Mesenteric fat pad (tissue), 1 donor: ENCODE measurements around the gene BDKRB2. TPM values are rescaled to one million over a fixed set of nuclear protein-coding genes. Genes with fewer than 3 reads are reported as not detected.

ENCODE experiments used
- DNase-seq: peaks from one replicate; pipeline ENCODE4 v3.0.0-alpha.2; 2020; ENCODE audit warnings: low spot score
- total RNA-seq: library from RNA; stranded (reverse); fragmentation: NEBNext Ultra II Directional; extraction: Animal tissue kit (Norgen Biotek cat#: 25700); gene quantifications from one replicate; pipeline ENCODE4 v1.2.1, GENCODE V29; 2021
- donor health status: DM: yes; HTN: yes; CAD: no.

BDKRB2 gene
- total RNA-seq, 1 donor from 2014 or later, result 11.4 TPM

DNA sequence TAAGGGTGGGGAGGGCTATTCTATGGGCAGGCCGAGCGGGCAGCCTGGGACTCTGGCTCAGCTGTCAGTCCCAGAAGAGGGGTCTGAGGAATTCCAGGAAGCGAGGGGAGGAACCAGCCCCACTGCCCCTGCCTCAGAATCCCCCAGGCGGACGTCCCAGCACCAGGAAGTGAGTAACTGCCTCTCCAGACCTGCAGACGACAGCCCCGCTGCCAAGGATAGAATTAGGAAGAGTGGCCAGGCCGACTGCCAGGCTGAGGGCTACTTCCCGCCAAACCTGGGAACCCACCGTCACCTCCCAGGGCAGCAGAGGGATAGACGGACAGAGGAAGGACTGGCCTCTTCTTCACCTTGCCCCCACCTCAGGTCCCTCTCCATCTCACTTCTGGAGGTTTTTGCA lies 6.7 kb upstream of the BDKRB2 start:
- no peak for DNase-seq

DNA sequence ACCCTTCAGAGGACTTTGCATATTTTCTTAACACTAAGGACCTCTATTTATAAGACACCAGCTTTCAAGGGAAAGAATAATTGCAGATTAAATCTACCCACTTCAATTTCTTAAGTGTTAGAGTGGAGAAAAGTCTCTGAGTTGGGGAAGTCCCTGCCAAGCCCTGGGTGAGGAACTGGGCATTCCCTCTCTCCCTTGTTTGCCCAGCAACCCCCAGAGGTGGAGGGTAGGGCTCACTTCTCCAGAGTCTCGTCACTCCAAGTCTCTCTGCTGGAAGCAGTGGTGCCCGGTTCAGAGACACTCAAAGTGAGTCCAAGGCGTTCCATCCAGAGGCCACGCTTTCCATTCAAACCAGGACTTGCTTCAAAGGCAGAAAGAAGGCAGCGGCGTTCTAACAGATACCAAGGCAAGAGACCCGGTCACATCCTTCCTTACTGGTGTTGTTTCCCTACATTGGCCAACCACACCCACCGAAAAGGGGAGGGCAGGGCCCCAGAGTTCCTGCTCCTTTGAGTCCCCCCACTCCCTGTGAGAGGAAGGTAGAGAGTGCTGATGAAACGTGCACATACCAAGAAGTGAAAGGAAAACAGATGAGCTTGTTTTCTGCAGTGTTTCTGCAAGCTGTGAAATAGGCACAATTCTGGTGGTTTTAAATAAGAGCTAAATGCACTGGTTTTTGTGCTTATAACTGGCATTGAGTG lies 6.1 kb upstream of the BDKRB2 start:
- no peak for DNase-seq

DNA sequence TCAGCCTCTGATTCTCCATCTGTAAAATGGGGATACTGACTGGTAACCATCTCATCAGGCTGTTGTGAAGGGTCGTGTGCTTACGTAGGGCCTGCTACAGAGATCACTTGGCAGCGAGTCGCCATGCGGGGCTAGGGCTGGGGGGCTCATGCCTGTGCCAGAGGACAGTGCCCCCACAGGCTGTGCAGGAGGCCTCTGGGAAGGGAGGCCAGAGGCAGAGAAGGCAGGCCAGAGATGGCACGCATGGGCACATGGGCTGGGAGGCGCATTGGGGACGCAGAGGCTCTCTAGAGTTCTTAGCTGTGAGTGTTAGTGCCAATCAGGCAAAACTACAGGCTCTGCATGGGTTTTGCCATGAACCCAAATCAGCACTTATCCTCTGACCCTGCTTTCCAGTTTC lies 3.5 kb upstream of the BDKRB2 start:
- no peak for DNase-seq

DNA sequence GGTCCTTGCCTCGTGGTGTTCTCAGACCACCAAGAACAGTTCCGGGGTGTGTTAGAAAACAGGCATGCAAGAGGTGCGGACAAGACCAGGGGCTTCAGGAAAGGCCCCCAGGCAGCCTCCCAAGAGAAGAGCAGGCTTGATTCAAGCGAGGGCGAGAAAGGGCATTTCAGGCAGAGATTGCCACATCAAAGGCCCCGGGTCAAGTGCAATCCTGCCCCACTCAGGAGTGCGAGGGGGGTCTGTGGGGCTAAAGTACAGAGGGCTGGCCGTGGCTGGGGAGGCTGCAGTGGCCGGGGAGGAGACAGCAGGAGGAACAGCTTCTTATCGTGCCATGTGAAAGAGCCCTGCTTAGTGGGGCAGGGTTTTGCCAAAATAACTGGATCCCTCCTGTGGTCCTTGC lies 2.7 kb upstream of the BDKRB2 start:
- no peak for DNase-seq

DNA sequence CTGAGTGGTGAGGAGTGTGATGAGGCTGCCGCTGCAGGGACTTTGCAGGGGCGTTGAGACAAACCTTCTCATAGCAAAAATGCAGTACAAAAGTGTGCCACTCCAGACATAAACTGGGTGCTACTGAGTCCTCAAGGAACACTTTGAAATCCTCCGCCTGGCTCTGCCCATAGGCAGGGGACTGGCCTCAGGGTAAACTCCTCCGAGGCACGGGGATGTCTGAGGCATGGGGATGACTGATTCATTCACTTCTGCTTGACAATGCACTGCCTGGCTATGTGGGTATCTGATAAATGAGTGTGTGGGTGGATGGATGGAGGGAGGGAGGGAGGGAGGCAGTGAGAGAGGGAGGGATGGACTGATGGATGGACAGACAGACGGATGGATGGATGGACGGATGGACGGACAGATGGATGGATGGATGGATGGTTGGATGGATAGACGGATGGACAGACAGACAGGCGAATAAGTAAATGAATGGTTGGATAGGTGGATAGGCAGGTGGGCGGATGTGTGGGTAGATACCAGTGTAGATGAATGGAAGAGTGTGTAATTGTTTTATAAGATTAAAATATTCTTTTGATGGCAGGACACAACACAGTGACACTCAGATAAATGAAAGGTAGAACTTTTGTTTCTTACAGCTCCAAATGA lies 2.1 kb upstream of the BDKRB2 start:
- DNase-seq, result no peak

DNA sequence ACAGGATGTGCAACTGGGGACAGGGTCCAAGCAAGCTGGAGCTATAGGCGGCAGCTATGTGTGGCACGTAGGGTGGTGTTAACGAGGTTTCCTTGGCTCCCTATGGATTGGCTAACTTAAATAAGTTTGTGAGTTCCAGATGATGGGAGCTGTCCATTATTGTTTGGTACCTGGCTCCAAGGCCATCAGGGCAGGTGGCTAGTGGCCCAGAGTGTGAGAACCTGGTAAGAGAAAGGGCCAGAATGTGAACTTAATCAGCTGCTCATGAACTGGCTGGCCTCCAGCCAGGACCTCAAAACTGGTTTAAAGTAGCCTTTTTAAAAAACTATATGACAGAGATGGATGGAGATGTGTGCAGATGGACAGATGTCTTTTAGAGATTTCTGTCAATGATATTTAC lies 1.5 kb upstream of the BDKRB2 start:
- no peak for DNase-seq

DNA sequence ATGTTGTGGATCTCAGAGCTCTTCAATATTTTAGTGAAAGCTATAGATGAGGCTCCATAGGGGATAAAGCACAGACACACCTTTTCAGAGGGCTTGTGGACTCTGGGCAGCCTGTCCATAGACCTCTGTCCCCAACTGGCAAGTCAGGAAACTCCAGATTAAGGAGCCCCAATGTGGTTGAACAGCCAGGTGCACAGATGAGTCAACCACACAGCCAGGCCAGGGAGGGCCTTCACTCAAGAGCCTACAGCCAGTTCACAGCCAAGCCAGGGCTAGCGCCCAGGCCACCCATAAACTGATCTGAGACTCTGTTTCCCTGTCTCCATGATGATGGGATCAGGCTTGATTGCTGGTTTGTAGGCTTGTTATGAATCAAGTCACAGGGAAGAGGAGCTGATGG lies 1.0 kb upstream of the BDKRB2 start:
- no peak for DNase-seq

DNA sequence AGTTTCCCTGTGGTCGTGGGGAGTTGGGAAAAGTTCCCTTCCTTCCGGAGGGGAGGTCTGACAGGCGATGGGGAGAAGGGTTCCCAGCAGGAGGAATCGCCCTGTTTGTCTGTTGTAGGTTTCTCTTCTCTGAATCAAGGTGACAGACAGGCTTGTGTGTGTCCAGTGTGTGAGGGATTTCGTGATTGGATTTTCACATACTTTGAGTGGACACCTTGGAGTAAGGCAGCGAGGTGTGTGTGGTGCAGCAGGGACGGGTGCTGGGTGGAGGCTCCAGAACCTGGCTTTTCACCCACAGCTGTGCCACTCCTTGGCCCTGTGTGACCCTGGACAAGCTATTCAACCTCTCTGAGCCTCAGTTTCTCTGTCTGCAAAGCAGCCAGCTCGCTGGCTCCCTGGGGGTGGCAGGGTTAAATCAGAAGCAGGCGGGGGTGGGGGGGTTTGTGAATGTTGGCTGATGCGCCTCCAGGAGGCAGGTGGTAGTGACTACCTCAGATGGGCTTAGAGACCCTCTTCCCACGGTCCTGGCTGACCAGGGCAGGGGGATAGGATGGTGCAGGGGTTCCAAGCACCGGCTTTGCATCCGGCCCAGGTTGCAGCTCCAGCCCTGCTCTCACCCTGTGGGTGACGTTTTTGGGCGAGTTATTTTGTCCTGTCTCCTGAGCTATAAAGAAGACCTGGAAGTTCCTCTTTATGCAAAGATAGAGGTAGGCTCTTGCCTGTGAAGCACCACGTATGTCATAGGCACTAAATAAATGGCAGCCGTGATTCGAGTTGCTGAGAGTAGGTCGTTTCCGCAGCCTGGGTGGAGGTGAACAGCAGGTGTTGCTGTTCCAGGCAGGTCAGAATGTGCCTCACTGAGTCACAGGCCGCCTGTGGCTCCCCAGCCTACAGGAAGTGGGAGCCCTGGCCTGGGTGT lies 679 bp downstream of the BDKRB2 start:
- DNase-seq, result no peak

DNA sequence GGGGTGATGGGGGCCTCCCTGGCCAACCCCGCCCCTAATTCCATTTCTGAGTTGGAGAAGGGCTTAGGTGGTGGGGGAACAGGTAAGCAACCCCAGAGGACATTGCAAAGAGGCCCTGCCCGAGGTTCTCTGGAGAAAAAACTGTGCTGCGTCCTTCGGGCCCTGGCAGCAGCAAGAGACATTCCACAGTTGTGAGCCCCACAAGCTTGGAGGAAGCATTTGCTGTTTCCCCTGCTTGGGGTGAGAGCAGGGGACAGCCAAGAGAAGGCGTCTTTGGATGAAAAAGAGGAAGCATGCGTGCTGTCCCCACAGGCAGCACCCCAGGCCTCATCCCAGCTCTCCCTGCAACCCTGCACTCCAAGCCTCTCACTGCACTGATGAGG lies 1.3 kb downstream of the BDKRB2 start:
- DNase-seq, result no peak

DNA sequence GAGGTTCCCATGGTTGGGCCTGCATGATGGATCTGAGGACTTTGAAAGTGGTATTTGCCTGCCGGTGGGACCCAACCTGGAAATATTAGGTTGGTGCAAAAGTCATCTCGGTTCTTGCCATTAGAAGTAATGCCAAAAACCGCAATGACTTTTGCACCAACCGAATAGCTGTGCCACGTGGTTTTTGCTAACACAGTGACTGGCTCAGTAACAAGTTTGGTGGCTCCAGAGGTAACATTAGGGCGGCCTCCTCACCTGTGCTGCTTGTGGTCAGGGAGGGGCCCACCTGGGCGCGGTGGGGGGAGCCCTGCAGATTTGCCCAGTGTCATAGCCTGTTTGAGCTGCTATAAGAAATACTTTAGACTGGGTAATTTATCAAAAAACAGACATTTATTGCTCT lies 1.8 kb downstream of the BDKRB2 start:
- no peak for DNase-seq

DNA sequence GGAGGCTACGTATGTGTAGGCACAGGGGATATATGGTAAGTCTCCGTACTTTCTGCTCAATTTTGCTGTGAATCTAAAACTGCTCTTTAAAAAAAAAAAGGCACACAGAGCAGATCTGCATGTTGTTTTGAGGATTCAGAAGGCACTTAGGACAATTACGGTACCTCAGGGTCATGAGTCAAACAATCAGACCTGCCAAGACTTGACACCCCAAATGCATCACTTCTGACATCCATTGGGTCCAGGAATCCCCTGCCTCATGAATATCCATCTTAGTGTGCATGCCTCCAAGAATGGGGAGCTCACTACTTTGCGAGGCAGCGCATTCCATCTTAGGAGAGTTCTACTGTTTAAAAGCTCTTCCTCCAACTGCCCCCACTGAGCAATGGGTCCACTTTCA lies 3.0 kb downstream of the BDKRB2 start:
- DNase-seq, result no peak

DNA sequence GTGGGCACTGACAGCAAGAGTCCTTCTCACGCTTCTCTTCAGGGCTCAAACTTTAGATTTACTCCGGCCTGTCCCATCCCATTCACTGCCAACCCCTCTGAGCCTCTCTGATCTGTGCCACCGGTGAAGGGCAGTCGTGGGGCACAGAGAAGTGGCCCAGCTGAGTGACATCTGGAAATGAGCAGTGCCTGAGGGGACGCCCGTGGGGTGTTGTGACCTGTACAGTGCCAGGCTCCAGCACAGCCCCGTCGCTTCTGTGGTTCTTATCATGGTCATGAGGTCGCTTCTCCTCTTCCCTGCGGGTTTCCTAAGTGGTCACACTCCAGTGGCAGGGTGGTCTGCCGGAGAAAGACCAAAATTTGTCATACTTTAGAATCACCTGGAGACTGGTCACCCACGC lies 4.1 kb downstream of the BDKRB2 start:
- DNase-seq, result no peak

DNA sequence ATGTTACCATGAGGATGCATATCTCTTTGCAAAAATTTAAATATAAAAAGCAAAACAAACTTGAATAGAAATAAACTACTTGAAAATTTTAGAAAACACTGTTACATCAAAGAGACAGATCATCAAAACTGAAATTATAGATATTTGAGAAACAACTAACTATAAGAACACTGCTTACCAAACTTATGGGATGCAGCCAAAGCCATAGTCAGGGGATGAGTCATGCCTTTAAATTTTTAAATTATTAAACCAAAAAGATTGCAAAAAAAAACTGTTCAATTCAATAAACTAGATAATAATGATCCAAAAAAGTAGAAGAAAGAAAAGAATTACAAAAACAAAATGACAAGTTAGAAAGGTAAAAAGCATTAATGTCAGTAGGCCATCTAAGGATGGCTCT lies 7.5 kb downstream of the BDKRB2 start:
- no peak for DNase-seq

DNA sequence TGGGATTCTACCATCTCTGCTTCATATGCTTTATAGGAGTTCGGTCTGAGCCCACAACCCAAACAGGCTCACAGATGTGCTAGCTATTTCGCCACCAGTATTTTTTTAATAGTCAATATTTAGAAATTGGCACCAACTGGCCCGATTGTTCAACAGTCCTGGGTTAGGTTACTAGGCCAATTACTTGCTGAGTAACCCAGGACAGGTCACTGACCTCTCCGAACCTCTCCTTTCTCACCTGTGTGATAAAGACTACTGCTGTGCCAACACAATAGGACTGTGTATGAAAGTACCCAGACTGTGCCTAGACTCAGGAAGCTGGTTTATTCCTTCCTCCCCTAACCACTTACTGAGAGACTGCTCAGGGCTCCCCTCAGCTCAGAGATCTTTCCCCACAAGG lies 8.3 kb downstream of the BDKRB2 start:
- DNase-seq, result no peak

DNA sequence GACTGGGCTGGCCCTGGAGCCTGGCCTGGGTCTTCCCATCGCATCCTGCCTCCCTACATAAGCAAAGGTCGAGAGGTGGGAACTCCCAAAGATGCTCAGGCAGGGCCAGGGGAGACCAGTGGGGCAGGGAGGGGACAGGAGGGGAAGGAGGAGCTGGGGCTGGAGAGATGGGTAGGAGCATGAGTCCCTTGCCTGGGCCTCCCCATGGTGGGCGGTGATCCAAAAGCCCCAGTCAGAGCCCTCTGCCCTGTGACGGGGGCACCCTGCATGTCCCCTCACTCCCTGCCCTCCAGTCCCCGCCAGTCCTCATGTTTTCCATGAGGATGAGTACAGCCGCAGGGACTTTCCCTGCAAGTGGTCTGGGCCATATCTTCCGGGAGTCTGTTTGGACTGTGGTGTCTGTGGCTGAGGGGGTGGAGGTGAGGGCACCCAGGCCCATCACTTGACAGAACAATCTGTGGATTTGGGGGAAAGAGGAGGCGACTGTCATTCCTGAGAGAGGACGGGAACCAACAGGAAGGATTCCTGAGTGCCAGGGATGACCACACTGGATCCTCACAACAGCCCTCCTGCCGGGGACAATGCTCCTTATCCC lies 9.3 kb downstream of the BDKRB2 start:
- no peak for DNase-seq

DNA sequence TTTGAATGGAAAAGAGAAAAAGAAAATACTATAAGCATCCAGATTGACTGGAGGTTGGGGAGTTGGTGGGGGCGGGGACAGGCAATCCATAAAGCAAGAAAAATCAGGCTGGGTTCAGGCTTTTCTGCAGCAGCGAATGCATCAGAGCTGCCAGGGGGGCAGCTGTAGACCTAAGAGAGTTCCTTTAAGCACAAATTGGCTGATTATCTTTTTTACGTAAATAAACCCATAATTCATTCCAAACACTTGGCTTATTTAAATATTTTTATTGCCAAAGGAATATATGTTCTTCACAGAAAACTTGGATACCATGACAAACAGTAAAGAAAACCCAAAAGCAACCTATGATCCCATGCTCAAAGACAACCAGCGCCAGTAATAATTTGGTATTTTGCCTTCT lies 10.2 kb downstream of the BDKRB2 start:
- no peak for DNase-seq

DNA sequence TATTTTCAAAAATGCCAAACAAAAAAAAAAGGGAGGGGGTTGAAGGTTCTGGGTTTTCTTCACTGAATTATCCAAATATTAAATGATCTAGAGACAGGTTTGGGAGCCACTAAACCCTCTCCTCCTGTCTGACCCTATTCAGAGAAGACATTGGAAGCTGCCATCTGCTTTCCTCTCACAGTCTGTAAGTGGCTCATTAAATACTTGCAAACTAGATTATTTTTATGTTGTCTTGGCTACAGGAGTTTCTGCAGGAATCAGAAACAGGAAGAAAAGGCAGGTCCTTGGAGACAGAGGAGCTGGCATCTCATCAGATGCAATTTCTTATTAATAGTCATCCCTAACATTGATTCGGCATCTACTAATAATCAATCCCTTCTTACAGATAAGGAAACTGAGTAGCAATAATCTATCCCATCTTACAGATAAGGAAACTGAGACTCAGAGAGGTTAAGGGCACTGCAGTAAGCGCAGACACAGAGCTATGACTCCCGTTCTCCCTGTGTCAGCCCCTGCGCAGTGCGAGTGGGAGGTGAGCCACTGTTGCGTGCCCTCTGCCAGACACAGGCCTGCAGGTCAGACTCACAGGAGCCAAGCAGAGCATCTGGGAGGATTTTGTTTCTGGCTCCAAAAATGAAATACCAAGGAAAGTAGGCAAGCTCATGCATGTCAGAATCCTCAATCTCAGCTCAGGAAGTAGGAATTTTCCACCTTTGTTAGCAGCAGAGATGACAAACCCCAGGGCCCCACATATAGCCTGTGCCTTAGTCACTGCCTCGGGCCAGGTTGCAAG lies 11.0 kb downstream of the BDKRB2 start:
- no peak for DNase-seq

DNA sequence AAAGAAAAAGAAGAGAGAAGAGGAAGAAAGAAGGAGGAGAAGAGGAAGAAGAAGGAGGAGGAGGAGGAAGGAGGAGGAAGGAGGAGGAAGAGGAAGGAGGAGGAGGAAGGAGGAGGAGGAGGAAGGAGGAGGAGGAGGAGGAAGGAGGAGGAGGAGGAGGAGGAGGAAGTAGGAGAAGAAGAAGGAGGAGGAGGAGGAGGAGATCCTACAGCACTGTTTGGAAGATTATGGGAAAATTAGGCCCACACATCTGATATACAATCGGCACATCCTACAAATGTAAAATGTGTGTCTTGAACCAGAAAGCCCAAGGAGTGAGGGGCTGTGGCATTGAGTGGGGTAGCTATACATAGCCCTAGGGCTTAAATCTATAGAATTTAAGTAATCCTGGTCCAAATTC lies 12.0 kb downstream of the BDKRB2 start:
- no peak for DNase-seq

DNA sequence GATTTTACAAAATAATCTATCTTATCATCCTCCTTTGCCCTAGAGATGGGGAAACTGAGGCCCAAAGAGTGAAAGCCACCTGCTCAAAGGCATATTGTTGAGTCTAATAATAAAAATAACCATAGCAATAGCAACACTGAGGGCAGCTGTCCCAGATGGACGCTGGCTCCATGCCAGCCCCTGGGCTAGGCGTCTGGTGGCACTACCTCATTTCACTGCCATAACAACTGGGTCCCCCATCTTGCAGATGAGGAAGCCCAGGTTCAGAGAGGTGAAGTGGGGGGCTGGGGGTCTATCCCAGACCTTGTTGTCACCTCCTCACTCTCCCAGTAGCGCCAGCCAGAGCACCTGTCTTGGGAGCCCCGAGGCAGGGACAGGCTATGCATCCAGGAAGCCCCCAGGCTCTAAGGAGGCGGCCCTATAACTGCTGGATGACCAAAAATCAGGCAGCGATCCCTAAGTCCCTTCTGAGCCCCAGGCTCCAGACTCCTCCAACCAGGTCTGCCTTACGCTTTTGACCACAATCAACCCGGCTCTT lies 12.8 kb downstream of the BDKRB2 start:
- no peak for DNase-seq

DNA sequence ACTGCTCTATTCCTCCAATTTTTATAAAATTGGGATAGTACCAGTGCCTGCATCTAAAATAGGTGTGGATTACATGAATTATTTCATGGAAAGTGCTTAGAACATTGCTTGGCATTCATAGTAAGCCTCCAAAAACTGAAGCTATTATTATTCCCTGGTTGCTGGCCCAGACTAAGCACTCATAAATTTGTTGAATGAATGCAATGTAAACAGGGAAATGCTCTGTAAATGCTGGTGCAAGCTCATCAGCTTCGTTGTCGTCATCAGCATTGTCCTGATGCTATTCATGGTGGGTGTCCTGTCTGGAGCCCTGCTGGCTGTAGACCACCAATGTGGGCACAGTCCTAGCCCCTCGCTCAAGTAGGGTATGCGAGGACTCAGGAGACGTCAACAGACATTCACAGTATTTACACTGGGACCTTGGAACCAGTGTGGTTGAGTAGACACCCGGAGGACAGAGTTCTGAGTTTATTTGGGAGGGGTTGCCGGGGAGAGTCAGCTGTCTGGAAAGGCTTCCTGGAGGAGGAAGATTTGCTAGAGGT lies 16.5 kb downstream of the BDKRB2 start:
- DNase-seq, result no peak

DNA sequence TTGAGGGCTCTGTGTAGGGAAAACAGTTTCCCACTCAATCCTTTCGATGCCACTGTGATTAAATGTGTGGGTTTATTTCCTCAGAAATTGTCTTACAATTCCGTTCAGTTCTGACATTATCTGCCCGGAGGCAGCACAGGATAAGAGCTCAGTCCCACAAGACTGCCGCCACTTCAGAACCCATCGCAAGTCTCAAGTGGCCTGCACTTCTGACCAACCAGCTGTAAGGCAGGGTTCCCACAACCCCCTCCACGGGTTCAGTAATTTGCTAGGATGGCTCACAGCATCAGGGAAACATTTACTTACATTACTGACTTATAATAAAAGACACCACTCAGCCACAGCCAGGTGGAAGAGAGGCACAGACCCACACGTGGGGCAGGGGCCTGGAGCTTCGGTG lies 17.2 kb downstream of the BDKRB2 start:
- no peak for DNase-seq
